HG02885 (cell line): ENCODE data around the gene WNK2.
"Not testable (repeated sequence)": the region's sequence is repeated elsewhere in the genome, so short reads cannot be mapped to it uniquely, and the experiment has no call there.

Experiments
- ATAC-seq: cut with Tn5 transposase; IDR thresholded peaks from one replicate; pipeline ENCODE4 v1.9.1; 2021; ENCODE audit warnings: mild to moderate bottlenecking; ENCODE audit not compliant: unreplicated experiment, poor library complexity

WNK2 gene

GRCh38 chr9:93248386-93249040 lies 64.6 kb downstream of the WNK2 start:
- no peak for ATAC-seq

GRCh38 chr9:93250185-93250584 lies 66.2 kb downstream of the WNK2 start:
- no peak for ATAC-seq

GRCh38 chr9:93251309-93251708 lies 67.4 kb downstream of the WNK2 start:
- ATAC-seq = not testable (repeated sequence)

DNA sequence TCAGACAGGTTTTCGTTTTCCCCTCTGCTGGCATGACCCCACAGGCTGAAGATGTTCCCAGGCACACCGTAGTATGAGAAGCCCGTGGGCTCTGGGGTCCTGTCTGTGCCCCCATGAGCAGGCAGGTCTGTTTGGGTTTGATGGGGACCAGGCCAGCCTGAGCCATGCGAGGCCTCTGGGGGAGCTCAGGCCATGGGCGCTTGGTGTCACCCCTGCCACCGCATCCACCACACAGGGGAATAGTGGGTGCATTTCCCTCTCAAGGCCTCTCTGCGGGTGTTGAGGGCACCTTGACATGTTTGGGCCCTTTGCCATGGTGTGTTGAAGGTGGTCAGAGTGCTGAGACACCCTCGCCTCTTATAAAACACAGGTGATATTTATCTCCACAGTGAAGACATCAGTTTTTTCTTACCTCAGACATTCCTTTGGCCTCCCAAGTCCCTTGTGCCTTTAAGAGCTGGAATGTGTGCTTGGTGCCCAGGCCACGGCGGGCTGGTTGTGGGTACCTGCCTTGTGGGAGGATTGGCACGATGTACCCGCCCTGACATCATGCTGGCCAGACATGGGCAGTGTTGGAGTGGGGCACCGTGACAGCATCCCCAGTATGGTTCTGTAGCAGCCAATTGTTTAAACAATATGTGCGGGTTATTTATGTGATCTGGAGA lies 68.3 kb downstream of the WNK2 start:
- no peak for ATAC-seq

DNA sequence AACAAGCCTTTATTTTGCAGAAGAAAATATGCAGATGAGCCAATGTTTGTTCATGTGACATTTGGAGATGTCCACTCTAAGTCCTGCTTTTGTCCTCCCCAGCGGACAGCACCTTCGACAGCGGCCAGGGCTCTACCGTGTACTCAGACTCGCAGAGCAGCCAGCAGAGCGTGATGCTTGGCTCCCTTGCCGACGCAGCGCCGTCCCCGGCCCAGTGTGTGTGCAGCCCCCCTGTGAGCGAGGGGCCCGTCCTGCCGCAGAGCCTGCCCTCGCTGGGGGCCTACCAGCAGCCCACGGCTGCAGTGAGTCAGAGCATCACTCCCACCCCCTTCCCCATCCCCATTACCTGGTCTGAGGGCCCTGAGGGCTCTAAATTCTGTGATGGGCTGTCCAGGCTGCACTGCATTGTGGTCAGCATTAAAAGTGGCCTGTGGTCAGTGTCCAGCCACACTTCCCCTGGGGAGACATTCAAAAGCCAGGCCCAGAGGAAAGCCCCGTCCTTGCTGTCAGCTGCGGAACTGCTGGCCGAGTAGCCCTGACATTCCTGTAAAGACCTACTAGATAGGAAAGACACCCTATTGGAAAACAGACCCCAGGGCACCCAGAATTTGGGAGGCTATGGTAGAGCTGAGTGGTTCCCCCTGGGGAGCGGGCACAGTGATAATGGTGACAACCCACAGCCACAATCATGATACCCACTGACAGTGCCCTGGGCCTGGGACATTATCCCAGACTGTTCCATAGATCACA lies 69.0 kb downstream of the WNK2 start:
- ATAC-seq = no peak

- ATAC-seq = no peak
Observed at GRCh38 chr9:93253633-93254032, 69.7 kb downstream of the WNK2 start.

GRCh38 chr9:93254061-93254481 lies 70.1 kb downstream of the WNK2 start:
- ATAC-seq = no peak

DNA sequence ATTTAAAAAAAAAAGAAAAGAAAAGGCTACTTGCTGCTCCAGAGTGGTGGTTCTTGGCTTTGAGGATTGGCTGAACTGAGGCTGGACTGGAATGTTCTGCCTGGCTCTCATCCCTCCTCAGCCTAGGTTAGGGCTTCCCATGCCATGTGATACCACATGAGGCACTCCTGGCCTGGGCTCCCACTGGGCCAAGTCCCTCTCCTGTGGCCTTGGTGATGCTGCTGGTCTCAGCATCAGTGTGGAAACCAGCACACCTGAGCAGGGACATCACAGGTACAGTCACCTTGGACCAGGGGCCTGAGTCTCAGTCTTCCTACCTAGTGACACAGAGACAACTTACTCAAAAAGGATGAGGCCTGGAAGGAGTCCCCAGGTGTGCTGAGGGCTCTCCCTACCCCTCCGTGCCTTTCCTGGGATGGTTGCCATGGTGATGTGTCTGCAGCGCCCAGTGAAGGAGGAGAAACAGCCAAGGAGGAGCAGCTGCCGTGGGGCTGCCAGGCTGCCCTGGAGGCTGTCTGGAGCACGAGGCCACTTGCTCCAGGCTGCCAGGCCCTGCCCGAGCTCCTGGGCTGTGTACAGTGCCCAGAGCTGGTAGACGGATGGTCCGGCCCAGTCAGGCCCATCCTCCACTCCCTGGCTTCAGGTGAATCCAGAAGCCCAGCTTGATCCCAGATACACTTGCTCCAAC lies 71.0 kb downstream of the WNK2 start:
- ATAC-seq = no peak

- ATAC-seq = no peak
Observed at GRCh38 chr9:93255494-93255867, 71.5 kb downstream of the WNK2 start.

DNA sequence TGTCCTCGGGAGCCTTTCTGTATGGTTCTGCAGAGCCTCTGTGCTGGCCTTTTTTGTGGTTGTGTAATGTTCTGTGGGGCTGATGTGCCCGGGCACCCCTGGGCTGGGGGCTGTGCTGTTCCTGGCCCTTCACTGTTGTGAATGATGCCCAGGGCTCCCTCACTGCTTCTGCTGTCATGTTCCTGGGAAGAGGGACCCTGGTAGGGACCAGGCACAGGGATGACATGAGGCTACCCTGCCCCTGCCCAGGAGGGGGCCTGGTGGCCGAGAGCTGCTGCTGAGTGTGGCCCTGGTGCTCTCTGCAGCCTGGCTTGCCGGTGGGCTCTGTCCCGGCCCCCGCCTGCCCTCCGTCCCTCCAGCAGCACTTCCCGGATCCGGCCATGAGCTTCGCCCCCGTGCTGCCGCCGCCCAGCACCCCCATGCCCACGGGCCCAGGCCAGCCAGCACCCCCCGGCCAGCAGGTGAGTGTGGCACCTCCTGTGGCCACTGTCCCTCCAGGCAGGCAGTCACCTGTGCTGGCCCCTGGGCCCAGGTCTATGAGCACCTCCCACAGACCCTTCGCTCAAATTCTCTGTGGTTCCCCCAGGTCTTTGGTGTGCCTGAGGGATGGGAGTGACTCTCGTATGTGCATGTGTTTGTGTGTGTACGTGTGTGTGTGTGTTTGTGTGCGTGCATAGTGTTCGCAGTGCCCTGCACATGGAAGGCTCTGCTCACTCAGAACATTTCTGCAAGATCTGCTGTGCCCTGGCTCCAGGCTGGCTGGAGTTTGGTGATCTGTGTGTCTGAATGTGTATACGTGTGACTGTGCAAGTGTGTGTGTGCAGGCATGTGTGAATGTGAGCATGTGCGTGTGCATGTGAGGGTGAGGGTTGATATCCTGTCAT lies 72.3 kb downstream of the WNK2 start:
- ATAC-seq = no peak

GRCh38 chr9:93256878-93257807 lies 73.2 kb downstream of the WNK2 start:
- ATAC-seq = no peak

GRCh38 chr9:93257808-93258331 lies 73.9 kb downstream of the WNK2 start:
- ATAC-seq = no peak

DNA sequence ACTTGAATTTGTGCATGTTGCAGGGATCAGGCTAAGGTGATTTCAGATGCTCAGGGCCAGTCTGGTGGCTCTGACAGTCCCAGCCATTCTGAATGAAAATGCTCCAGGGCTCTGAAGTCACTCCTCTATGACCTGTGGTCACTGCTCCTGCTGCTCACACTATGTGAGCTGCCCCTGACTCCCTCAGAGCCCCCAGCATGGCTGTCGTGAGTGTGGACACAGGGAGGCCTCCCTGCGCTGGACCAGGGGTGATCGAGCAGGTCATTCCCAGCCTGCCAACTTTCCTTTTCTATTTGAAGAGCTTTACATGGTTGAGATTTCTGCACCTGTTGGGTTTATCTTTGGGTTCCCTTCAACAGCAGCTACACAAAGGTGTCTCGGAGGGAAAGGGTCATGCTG lies 74.5 kb downstream of the WNK2 start:
- no peak for ATAC-seq

DNA sequence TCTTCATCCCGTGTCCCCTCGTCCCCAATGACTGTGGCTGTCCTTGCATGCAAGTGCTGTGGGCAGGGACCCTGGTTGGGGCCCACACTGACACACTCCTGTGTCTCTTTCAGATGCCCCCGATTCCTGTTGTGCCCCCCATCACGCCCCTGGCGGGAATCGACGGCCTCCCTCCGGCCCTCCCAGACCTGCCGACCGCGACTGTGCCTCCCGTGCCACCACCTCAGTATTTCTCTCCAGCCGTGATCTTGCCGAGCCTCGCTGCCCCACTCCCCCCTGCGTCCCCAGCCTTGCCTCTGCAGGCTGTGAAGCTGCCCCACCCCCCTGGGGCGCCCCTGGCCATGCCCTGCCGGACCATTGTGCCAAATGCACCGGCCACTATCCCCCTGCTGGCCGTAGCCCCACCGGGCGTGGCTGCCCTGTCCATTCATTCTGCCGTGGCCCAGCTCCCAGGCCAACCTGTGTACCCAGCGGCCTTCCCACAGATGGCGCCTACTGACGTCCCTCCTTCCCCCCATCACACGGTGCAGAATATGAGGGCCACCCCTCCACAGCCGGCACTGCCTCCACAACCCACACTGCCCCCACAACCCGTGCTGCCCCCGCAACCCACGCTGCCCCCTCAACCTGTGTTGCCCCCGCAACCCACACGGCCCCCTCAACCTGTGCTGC lies 75.0 kb downstream of the WNK2 start:
- no peak for ATAC-seq

DNA sequence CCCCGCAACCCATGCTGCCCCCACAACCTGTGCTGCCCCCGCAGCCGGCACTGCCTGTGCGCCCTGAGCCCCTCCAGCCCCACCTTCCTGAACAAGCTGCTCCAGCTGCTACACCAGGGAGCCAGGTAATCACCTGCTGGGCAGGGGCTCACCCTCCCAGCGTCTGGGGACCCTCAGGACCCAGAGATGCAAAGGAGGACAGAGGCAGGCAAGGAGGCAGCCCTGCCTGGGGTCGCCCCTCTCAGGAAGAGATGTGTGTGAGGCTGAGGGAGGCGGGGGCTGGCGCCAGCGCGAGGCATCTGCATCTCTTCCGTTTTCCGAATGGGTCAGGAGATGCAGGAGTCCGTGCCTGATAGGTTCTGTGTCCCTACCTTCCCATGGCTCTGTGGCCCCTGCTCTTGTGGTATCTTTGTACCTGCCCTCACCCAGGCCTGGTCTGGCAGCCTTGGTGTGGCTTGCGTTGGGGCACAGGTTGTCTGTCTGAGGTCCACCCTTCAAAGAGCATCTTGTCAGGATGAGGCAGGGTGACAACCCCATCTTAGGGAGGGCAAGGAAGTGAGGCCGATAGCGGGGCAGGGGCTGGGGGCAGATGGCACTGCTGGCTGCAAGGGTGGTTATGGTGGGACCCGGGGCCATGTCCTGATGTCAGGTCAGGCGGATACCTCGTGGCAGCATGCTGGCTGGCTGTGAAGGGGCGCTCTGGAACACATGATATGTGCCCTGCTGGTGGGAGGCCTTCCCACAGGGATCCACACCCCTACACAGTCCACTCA lies 75.7 kb downstream of the WNK2 start:
- no peak for ATAC-seq

DNA sequence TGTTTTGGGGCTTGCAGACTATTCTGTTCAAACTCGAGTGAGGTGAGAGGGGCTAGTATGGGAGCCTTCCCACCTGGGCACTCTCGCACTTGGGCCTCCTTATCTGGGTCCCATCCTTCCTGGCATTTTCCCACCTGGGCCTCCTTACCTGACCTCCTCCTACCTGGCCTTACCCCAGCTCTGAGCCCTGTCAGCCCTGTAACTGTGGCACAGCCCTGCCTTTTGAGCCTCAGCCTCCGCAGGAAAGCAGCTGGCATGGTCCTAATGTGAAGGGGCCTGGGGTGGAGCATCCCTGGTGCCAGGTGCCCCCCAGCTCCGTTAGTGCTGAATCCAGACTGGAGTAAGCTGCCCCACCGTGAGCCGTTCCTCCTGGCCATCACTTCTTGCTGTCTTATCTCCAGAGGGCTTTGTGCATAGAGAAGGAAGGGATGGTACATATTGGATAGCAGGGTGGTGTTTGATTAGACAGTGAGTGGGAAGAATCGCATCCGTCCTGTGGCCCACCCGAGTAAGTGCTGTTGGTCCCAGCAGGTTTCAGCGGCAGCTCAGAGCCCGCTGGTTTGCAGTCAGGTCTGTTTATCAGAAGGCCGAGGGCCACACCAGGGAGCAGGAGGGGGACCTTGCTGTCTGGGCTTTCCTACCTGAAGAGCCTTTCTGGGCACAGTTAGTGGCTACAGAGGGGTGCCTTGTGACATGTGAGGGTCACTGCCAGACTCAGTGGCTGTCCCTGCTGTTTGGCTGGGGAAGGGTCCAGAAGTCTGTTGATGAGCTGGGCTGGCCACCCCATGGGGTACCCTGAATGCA lies 76.5 kb downstream of the WNK2 start:
- no peak for ATAC-seq

GRCh38 chr9:93261281-93261680 lies 77.3 kb downstream of the WNK2 start:
- no peak for ATAC-seq
